ENCODE data around the gene HCST. TPM values are rescaled to one million over a fixed set of nuclear protein-coding genes. Genes with fewer than 3 reads are reported as not detected.

The HCST gene
- not detected in 2 replicates for total RNA-seq

GRCh38 chr19:35901854-35902661 lies at the start of gene HCST:
TSS of gene HCST (plus strand) at chr19:35902529. CDS start at chr19:35902594, 65 bp downstream.

GRCh38 chr19:35856546-35857149 lies 45.7 kb upstream of the HCST start, which contains the start of gene KIRREL2:
TSS of gene KIRREL2 (plus strand) at chr19:35856911. CDS start at chr19:35857120, 209 bp downstream.

GRCh38 chr19:35868172-35868822 lies 34.0 kb upstream of the HCST start, which contains the start of gene APLP1:
TSS of gene APLP1 (plus strand) at chr19:35868574. CDS start at chr19:35868637, 63 bp downstream.

GRCh38 chr19:35908010-35908441 lies 5.7 kb downstream of the HCST start, which contains the start of gene TYROBP:
TSS of gene TYROBP (minus strand) at chr19:35908295. CDS start at chr19:35908228, 67 bp downstream.

GRCh38 chr19:35935911-35936737 lies 33.8 kb downstream of the HCST start, which contains the start of gene LRFN3:
TSS of gene LRFN3 (plus strand) at chr19:35936374. CDS start at chr19:35939426, 3,052 bp downstream.

Other genes starting within 250 kb of the HCST start
- gene UPK1A, start 236.0 kb upstream of the HCST start, total RNA-seq = not detected in 2 replicates
- gene ZBTB32, start 198.0 kb upstream of the HCST start, total RNA-seq = not detected in 2 replicates
- 6.4 and 13.0 TPM in 2 replicates for gene KMT2B, start 184.5 kb upstream of the HCST start, total RNA-seq
- 2.3 and 11.4 TPM in 2 replicates for gene IGFLR1, start 160.1 kb upstream of the HCST start, total RNA-seq
- 10.5 and 12.1 TPM in 2 replicates for gene U2AF1L4, start 157.1 kb upstream of the HCST start, total RNA-seq
- 28.4 and 34.8 TPM in 2 replicates for gene PSENEN, start 156.9 kb upstream of the HCST start, total RNA-seq
- gene LIN37, start 154.0 kb upstream of the HCST start, total RNA-seq = 7.6 and 49.7 TPM in 2 replicates
- gene HSPB6, start 145.5 kb upstream of the HCST start, total RNA-seq = 0.15 TPM in 1 of 2 replicates, not detected in the other
- gene PROSER3, start 144.4 kb upstream of the HCST start, total RNA-seq = 8.4 and 11.7 TPM in 2 replicates
- gene ARHGAP33, start 127.0 kb upstream of the HCST start, total RNA-seq = 0.94 and 3.1 TPM in 2 replicates
- gene PRODH2, start 89.7 kb upstream of the HCST start, total RNA-seq = not detected in 2 replicates
- not detected in 2 replicates for gene NPHS1, start 50.0 kb upstream of the HCST start, total RNA-seq
- 0.08 and 0.23 TPM in 2 replicates for gene KIRREL2, start 45.6 kb upstream of the HCST start, total RNA-seq
- gene APLP1, start 34.0 kb upstream of the HCST start, total RNA-seq = 0.42 and 2.0 TPM in 2 replicates
- gene NFKBID, start 2.0 kb upstream of the HCST start, total RNA-seq = 2.3 and 4.2 TPM in 2 replicates
- gene TYROBP, start 5.8 kb downstream of the HCST start, total RNA-seq = not detected in 2 replicates
- 9.1 and 12.7 TPM in 2 replicates for gene LRFN3, start 33.8 kb downstream of the HCST start, total RNA-seq
- 27.0 and 50.8 TPM in 2 replicates for gene SDHAF1, start 92.7 kb downstream of the HCST start, total RNA-seq
- gene SYNE4, start 106.3 kb downstream of the HCST start, total RNA-seq = 0.23 and 1.4 TPM in 2 replicates
- gene ALKBH6, start 111.7 kb downstream of the HCST start, total RNA-seq = 37.2 and 49.3 TPM in 2 replicates
- gene CLIP3, start 130.3 kb downstream of the HCST start, total RNA-seq = 0.49 and 1.0 TPM in 2 replicates
- gene THAP8, start 151.8 kb downstream of the HCST start, total RNA-seq = 2.6 and 8.1 TPM in 2 replicates
- gene WDR62, start 152.4 kb downstream of the HCST start, total RNA-seq = 2.7 and 9.9 TPM in 2 replicates
- gene OVOL3, start 208.6 kb downstream of the HCST start, total RNA-seq = not detected in 2 replicates
- gene POLR2I, start 212.3 kb downstream of the HCST start, total RNA-seq = 67.1 and 75.7 TPM in 2 replicates
- 238 and 277 TPM in 2 replicates for gene TBCB, start 212.9 kb downstream of the HCST start, total RNA-seq
- 290 and 371 TPM in 2 replicates for gene CAPNS1, start 237.5 kb downstream of the HCST start, total RNA-seq
- not detected in 2 replicates for gene COX7A1, start 249.9 kb downstream of the HCST start, total RNA-seq

Data from hair follicular keratinocyte (primary cell).